Esophagus muscularis mucosa (tissue), 4 donors: ENCODE data around the gene TUFT1. TPM values are rescaled to one million over a fixed set of nuclear protein-coding genes. Genes with fewer than 3 reads are reported as not detected.
"Not testable (repeated sequence)": the region's sequence is repeated elsewhere in the genome, so short reads cannot be mapped to it uniquely, and the experiment has no call there.

Experiments used
- DNase-seq: peaks from one replicate; pipeline ENCODE4 v3.0.0-alpha.2; 2017; ENCODE audit errors: extremely low spot score
- H3K27ac ChIP-seq, 4 donors: fragments of 200-600 bp; sonication (generic); replicated peaks in 1 of 4; 1 replicate in 3 of 4; 2 replicates in 1 of 4; pipeline ENCODE4 v1.5.1; 2016 to 2019; ENCODE audit warnings: mild to moderate bottlenecking in 1 of 4
- H3K27me3 ChIP-seq, 4 donors: fragments of 200-600 bp; sonication (generic); one replicate each; pipeline versions ENCODE4 v1.5.1 to v1.6.0; 2016 to 2019
- H3K36me3 ChIP-seq, 4 donors: fragments of 200-600 bp; sonication (generic); one replicate each; pipeline ENCODE4 v1.5.1; 2016 to 2019
- H3K4me1 ChIP-seq, 4 donors: fragments of 200-600 bp; sonication (generic); one replicate each; pipeline ENCODE4 v1.5.1; 2016 to 2019
- H3K4me3 ChIP-seq, 4 donors: fragments of 200-600 bp; sonication (generic); 1 replicate in 2 of 4; 2 replicates in 2 of 4; pipeline ENCODE4 v1.5.1; 2016 to 2019; ENCODE audit warnings: mild to moderate bottlenecking in 4 of 4, moderate library complexity in 1 of 4
- H3K9me3 ChIP-seq, 4 donors: fragments of 200-600 bp; sonication (generic); 1 replicate in 3 of 4; 2 replicates in 1 of 4; pipeline ENCODE4 v1.5.1; 2016 to 2019
- CTCF ChIP-seq, 3 experiments: fragments of 200-600 bp in 2 of 3; fragments of 450-650 bp in 1 of 3; sonication (generic) in 2 of 3; IDR thresholded peaks; one replicate each; pipeline ENCODE4 v1.5.1; 2017 to 2019; ENCODE audit warnings: antibody characterized with exemption in 3 of 3, mild to moderate bottlenecking in 2 of 3, moderate library complexity in 1 of 3
- EP300 ChIP-seq: sonication (generic); formaldehyde crosslinking; IDR thresholded peaks from one replicate; pipeline ENCODE4 v1.6.1; 2017; ENCODE audit warnings: antibody characterized with exemption
- POLR2A ChIP-seq: fragments of 450-650 bp; IDR thresholded peaks from one replicate; pipeline ENCODE4 v1.6.1; 2017; ENCODE audit warnings: antibody characterized with exemption, moderate library complexity, mild to moderate bottlenecking, low read depth
- POLR2AphosphoS5 ChIP-seq, 2 donors: sonication (generic); formaldehyde crosslinking; IDR thresholded peaks; one replicate each; pipeline ENCODE4 v1.6.1; 2017; ENCODE audit warnings: antibody characterized with exemption in 2 of 2
- WGBS: methylation state at CpG from one replicate; pipeline ENCODE4 v1.1.5; 2018; 5-methylcytosine and 5-hydroxymethylcytosine counted together
- intact Hi-C: fragments of 100-400 bp; cut with DNase I; formaldehyde crosslinking; loops from one replicate; pipeline ENCODE4 v1.15.1; 2023
- total RNA-seq, 4 donors: library from RNA; depleted of rRNA; stranded (reverse); fragments of >200 nt; gene quantifications; one replicate each; pipeline versions ENCODE4 v1.1.0 to v1.2.1, GENCODE V29; 2016

The TUFT1 gene
- total RNA-seq, 4 donors from 2014 or later: 10.4 to 24.2 (median 15.9) TPM

GRCh38 chr1:151519667-151520066 is 20.4 kb upstream of the TUFT1 start:
- no peak overlapping the region for H3K4me3 ChIP-seq
- intact Hi-C loops: no loop called here
- DNase-seq: no peak
- peaks cover 0 to 11% (median 5%) of the 10 kb centered on the region in 4 donors for H3K4me1 ChIP-seq
- H3K27me3 ChIP-seq: no peaks in the 10 kb centered on the region
- peaks cover 0 to 4% (median 0%) of the 10 kb centered on the region in 4 donors for H3K36me3 ChIP-seq
- H3K27ac ChIP-seq: no peak overlapping the region
- no peak for TF ChIP-seq CTCF (IDR thresholded peaks at IDR 0.05)
- no peak for TF ChIP-seq POLR2AphosphoS5 (IDR thresholded peaks at IDR 0.05)
- no peak for TF ChIP-seq EP300
- TF ChIP-seq POLR2A: no peak
- 86% methylated on average over 2 of the region's 2 CpGs for WGBS
- H3K9me3 ChIP-seq: no peaks in the 10 kb centered on the region

GRCh38 chr1:151520359-151520758 is 19.8 kb upstream of the TUFT1 start:
- Histone ChIP-seq H3K9me3 (no peaks in the 10 kb centered on the region), H3K27ac (no peak overlapping the region), H3K36me3 (peaks cover 0 to 10% (median 0%) of the 10 kb centered on the region in 4 donors), H3K4me3 (no peak overlapping the region), H3K4me1 (peaks cover 0 to 11% (median 5%) of the 10 kb centered on the region in 4 donors), H3K27me3 (no peaks in the 10 kb centered on the region)
- intact Hi-C loops: no loop called here
- DNase-seq: no peak
- WGBS: 92% methylated on average over 4 of the region's 4 CpGs
- no peak for TF ChIP-seq CTCF (IDR thresholded peaks at IDR 0.05)
- TF ChIP-seq POLR2A: no peak
- no peak for TF ChIP-seq EP300
- TF ChIP-seq POLR2AphosphoS5 (IDR thresholded peaks at IDR 0.05): no peak

- intact Hi-C loops, DNase-seq, H3K9me3 ChIP-seq, H3K27ac ChIP-seq, H3K27me3 ChIP-seq, H3K4me3 ChIP-seq, H3K4me1 ChIP-seq: not testable (repeated sequence)
- 91% methylated on average over 7 of the region's 7 CpGs for WGBS
- H3K36me3 ChIP-seq: peaks cover 0 to 10% (median 0%) of the 10 kb centered on the region in 4 donors
Measured at GRCh38 chr1:151522427-151522826, 17.7 kb upstream of the TUFT1 start.

- Histone ChIP-seq H3K4me3 (no peak overlapping the region), H3K9me3 (no peaks in the 10 kb centered on the region), H3K36me3 (peaks cover 0 to 10% (median 0%) of the 10 kb centered on the region in 4 donors), H3K27ac (no peak overlapping the region), H3K27me3 (no peaks in the 10 kb centered on the region), H3K4me1 (no peaks in the 10 kb centered on the region)
- TF ChIP-seq CTCF (IDR thresholded peaks at IDR 0.05) (no peak), EP300 (no peak), POLR2A (no peak), POLR2AphosphoS5 (IDR thresholded peaks at IDR 0.05) (no peak)
- WGBS: 62% methylated on average over 5 of the region's 5 CpGs
- no peak for DNase-seq
- intact Hi-C loops: no loop called here
Measured at GRCh38 chr1:151523326-151523725, 16.8 kb upstream of the TUFT1 start.

- DNase-seq: no peak
- Histone ChIP-seq H3K27me3 (no peaks in the 10 kb centered on the region), H3K4me1 (no peaks in the 10 kb centered on the region), H3K9me3 (no peaks in the 10 kb centered on the region), H3K36me3 (peaks cover 0 to 10% (median 0%) of the 10 kb centered on the region in 4 donors), H3K4me3 (no peak overlapping the region), H3K27ac (no peak overlapping the region)
- intact Hi-C loops: no loop called here
- TF ChIP-seq CTCF (IDR thresholded peaks at IDR 0.05): no peak
- no peak for TF ChIP-seq EP300
- no peak for TF ChIP-seq POLR2A
- TF ChIP-seq POLR2AphosphoS5 (IDR thresholded peaks at IDR 0.05): no peak
- WGBS: 89% methylated on average over 7 of the region's 7 CpGs
Measured at GRCh38 chr1:151524736-151525135, 15.4 kb upstream of the TUFT1 start.
